Endothelial cell of umbilical vein (primary cell): ENCODE measurements around the gene CSMD2. TPM values are rescaled to one million over a fixed set of nuclear protein-coding genes. Genes with fewer than 3 reads are reported as not detected.

Experiments
- BruUV-seq: library from RNA; stranded (reverse); fragments of 400-500 nt; replicated peaks from 2 replicates; lab custom pipeline; 2021; lab: Mats Ljungman, UMichigan
- CTCF ChIA-PET: fragments of 300-600, 350-600 bp; sonication (Branson Sonifier 250); formaldehyde crosslinking; loops from one replicate; lab custom pipeline; 2021; ENCODE audit warnings: antibody characterized with exemption, inconsistent platforms; lab: Charles Lee
- POLR2A ChIA-PET: fragments of 300-600, 350-600 bp; sonication (Branson Sonifier 250); formaldehyde crosslinking; loops from one replicate; lab custom pipeline; 2021; ENCODE audit warnings: antibody characterized with exemption, inconsistent platforms; lab: Charles Lee
- DNase-seq: peaks from one replicate; pipeline ENCODE4 v3.0.0-alpha.2; 2011; ENCODE audit warnings: low read depth, low spot score
- FAIRE-seq: peaks from 2 replicates; lab custom pipeline; 2011; peaks lifted over from hg19 to GRCh38; lab: Jason Lieb, UNC
- H2AFZ ChIP-seq: 2 replicates; pipeline ENCODE4 v1.6.0; 2012; ENCODE audit warnings: low read depth, low read length, control low read depth, inconsistent platforms
- H3K27ac ChIP-seq: 2 replicates; pipeline ENCODE4 v1.5.1; 2011; ENCODE audit warnings: low read depth, mild to moderate bottlenecking, control low read depth, low read length, moderate library complexity; ENCODE audit not compliant: insufficient read depth
- H3K27me3 ChIP-seq, 2 experiments: 2 replicates each; pipeline versions ENCODE4 v1.6.0 to v1.6.1; 2011; ENCODE audit warnings: low read length in 2 of 2, mixed read lengths in 1 of 2; ENCODE audit not compliant: control insufficient read depth in 2 of 2, insufficient read depth in 2 of 2
- H3K36me3 ChIP-seq, 2 experiments: 2 replicates in 1 of 2; 3 replicates in 1 of 2; pipeline ENCODE4 v1.5.1; 2011; ENCODE audit warnings: low read length in 2 of 2, mild to moderate bottlenecking in 1 of 2, moderate library complexity in 1 of 2; ENCODE audit not compliant: control insufficient read depth in 2 of 2, insufficient read depth in 2 of 2; ENCODE audit errors: extremely low read depth in 1 of 2
- H3K4me1 ChIP-seq: 3 replicates; pipeline ENCODE4 v1.5.1; 2011; ENCODE audit warnings: mild to moderate bottlenecking, low read length; ENCODE audit not compliant: control insufficient read depth, insufficient read depth; ENCODE audit errors: extremely low read depth
- H3K4me2 ChIP-seq: 2 replicates; pipeline ENCODE4 v1.6.1; 2011; ENCODE audit warnings: low read length, control low read depth, mixed read lengths; ENCODE audit not compliant: insufficient read depth
- H3K4me3 ChIP-seq, 3 experiments: fragments of 200-600 bp in 1 of 3; sonication (generic), shearing (Covaris generic) in 1 of 3; replicated peaks in 1 of 3; 2 replicates each; pipeline ENCODE4 v1.5.1; 2011 to 2016; ENCODE audit warnings: control low read depth in 3 of 3, low read length in 3 of 3, mild to moderate bottlenecking in 2 of 3, inconsistent platforms in 1 of 3, low read depth in 1 of 3, moderate library complexity in 1 of 3; ENCODE audit not compliant: insufficient read depth in 1 of 3
- H3K79me2 ChIP-seq: 2 replicates; pipeline ENCODE4 v1.6.0; 2012; ENCODE audit warnings: low read length, inconsistent platforms; ENCODE audit not compliant: control insufficient read depth, insufficient read depth
- H3K9ac ChIP-seq: replicated peaks from 2 replicates; pipeline ENCODE3; 2011; ENCODE audit warnings: low read length, control low read depth; ENCODE audit not compliant: insufficient read depth; ENCODE audit errors: extremely low read depth
- H3K9me1 ChIP-seq: replicated peaks from 3 replicates; pipeline ENCODE4 v1.6.0; 2011; ENCODE audit warnings: mild to moderate bottlenecking, low read length; ENCODE audit not compliant: control insufficient read depth, insufficient read depth; ENCODE audit errors: extremely low read depth
- H3K9me3 ChIP-seq: replicated peaks from 2 replicates; pipeline ENCODE4 v1.5.1; 2012; ENCODE audit warnings: low read length, inconsistent platforms; ENCODE audit not compliant: control insufficient read depth, insufficient read depth
- H4K20me1 ChIP-seq: replicated peaks from 2 replicates; pipeline ENCODE3; 2011; ENCODE audit warnings: mild to moderate bottlenecking, low read length; ENCODE audit not compliant: control insufficient read depth, insufficient read depth; ENCODE audit errors: extremely low read depth
- CTCF ChIP-seq, 2 donors: IDR thresholded peaks; 1 replicate in 1 of 2; 2 replicates in 1 of 2; pipeline ENCODE4 v1.5.1; 2011; ENCODE audit warnings: low read length in 2 of 2, mild to moderate bottlenecking in 2 of 2, moderate library complexity in 2 of 2, control low read depth in 1 of 2, inconsistent platforms in 1 of 2, low read depth in 1 of 2; ENCODE audit not compliant: insufficient read depth in 1 of 2; ENCODE audit errors: extremely low read depth in 1 of 2
- EZH2 ChIP-seq: IDR thresholded peaks from 2 replicates; pipeline ENCODE4 v1.6.1; 2012; ENCODE audit warnings: borderline replicate concordance, low read depth, mild to moderate bottlenecking, moderate library complexity, low read length, inconsistent platforms; ENCODE audit not compliant: severe bottlenecking
- GATA2 ChIP-seq: IDR thresholded peaks from 2 replicates; pipeline ENCODE4 v1.7.0; 2011; ENCODE audit warnings: low read depth, mild to moderate bottlenecking, moderate library complexity, mixed read lengths, low read length; ENCODE audit not compliant: insufficient read length, insufficient read depth
- JUN ChIP-seq: IDR thresholded peaks from 2 replicates; pipeline ENCODE4 v1.6.1; 2011; ENCODE audit warnings: borderline replicate concordance, low read depth; ENCODE audit not compliant: insufficient read length, insufficient read depth
- MAX ChIP-seq: IDR thresholded peaks from 2 replicates; pipeline ENCODE4 v1.6.1; 2011; ENCODE audit not compliant: insufficient read depth, insufficient read length
- MYC ChIP-seq: IDR thresholded peaks from one replicate; pipeline ENCODE4 v1.6.1; 2011; ENCODE audit warnings: mild to moderate bottlenecking, low read depth, low read length
- POLR2A ChIP-seq: IDR thresholded peaks from 2 replicates; pipeline ENCODE4 v1.6.1; 2012; ENCODE audit warnings: low read depth, mild to moderate bottlenecking, control low read depth, low read length
- dilution Hi-C: fragments of 300-500 bp; cut with MboI; formaldehyde crosslinking; loops from one replicate; pipeline ENCODE4 v1.15.0; 2019; ENCODE audit warnings: low sequenced_read_pairs; ENCODE audit not compliant: extremely low pct_ligation_motif_present
- intact Hi-C: fragments of 100-400 bp; cut with micrococcal nuclease; formaldehyde crosslinking; loops from one replicate; pipeline ENCODE4 v1.10.0; 2022
- polyA plus RNA-seq, 4 experiments: library from polyadenylated mRNA; depleted of rRNA in 3 of 4; stranded (reverse) in 3 of 4; unstranded in 1 of 4; fragments of >200 nt; gene quantifications; 2 replicates each; pipeline versions ENCODE4 v1.2.1 to v1.2.3, GENCODE V29; 2011 to 2012; ENCODE audit warnings: missing spikeins in 1 of 4
- total RNA-seq: library from RNA; stranded (reverse); gene quantifications from 2 replicates; pipeline ENCODE4 v1.2.3, GENCODE V29; 2021

The CSMD2 gene
- total and polyA plus RNA-seq, 2 donors (not counting 3 experiments of a cell fraction or from before 2014, with no cell fraction given) = under 0.01 TPM; not detected in 1

GRCh38 chr1:34086561-34086960, 78.5 kb downstream of the CSMD2 start:
- H3K4me3 ChIP-seq = no peak overlapping the region
- TF ChIP-seq GATA2 (no peak), JUN (no peak), CTCF (IDR thresholded peaks at IDR 0.05; ENCODE audit: extremely low read depth in 1 of 2, insufficient read depth in 1 of 2, low read depth in 1 of 2, low read length in 2 of 2) (no peak), EZH2 (no peak), MAX (no peak), POLR2A (no peak), MYC (no peak)
- POLR2A ChIA-PET = no interaction called here
- H3K79me2 ChIP-seq = no peaks in the 10 kb centered on the region
- no peak overlapping the region for H3K9ac ChIP-seq
- no peak overlapping the region for H3K4me2 ChIP-seq
- CTCF ChIA-PET = no interaction called here
- H3K9me3 ChIP-seq = peaks cover 5% of the 10 kb centered on the region
- DNase-seq (no peak), FAIRE-seq (no peak)
- no peaks in the 10 kb centered on the region for H3K4me1 ChIP-seq
- H3K9me1 ChIP-seq = no peaks in the 10 kb centered on the region
- dilution Hi-C loops (no loop called here), intact Hi-C loops (no loop called here)
- H3K27me3 ChIP-seq = no peaks in the 10 kb centered on the region
- no peak overlapping the region for H3K27ac ChIP-seq
- BruUV-seq = no TSS peak
- no peaks in the 10 kb centered on the region for H4K20me1 ChIP-seq
- no peaks in the 10 kb centered on the region for H3K36me3 ChIP-seq
- H2AFZ ChIP-seq = no peak overlapping the region
